HG02981 (cell line): Measurements from ENCODE around the gene SPATA2L.

Source experiments
- ATAC-seq: cut with Tn5 transposase; IDR thresholded peaks from one replicate; pipeline ENCODE4 v1.9.1; 2021; ENCODE audit warnings: mild to moderate bottlenecking, moderate library complexity; ENCODE audit not compliant: unreplicated experiment

SPATA2L gene, protein sequence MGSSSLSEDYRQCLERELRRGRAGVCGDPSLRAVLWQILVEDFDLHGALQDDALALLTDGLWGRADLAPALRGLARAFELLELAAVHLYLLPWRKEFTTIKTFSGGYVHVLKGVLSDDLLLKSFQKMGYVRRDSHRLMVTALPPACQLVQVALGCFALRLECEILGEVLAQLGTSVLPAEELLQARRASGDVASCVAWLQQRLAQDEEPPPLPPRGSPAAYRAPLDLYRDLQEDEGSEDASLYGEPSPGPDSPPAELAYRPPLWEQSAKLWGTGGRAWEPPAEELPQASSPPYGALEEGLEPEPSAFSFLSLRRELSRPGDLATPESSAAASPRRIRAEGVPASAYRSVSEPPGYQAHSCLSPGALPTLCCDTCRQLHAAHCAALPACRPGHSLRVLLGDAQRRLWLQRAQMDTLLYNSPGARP

DNA sequence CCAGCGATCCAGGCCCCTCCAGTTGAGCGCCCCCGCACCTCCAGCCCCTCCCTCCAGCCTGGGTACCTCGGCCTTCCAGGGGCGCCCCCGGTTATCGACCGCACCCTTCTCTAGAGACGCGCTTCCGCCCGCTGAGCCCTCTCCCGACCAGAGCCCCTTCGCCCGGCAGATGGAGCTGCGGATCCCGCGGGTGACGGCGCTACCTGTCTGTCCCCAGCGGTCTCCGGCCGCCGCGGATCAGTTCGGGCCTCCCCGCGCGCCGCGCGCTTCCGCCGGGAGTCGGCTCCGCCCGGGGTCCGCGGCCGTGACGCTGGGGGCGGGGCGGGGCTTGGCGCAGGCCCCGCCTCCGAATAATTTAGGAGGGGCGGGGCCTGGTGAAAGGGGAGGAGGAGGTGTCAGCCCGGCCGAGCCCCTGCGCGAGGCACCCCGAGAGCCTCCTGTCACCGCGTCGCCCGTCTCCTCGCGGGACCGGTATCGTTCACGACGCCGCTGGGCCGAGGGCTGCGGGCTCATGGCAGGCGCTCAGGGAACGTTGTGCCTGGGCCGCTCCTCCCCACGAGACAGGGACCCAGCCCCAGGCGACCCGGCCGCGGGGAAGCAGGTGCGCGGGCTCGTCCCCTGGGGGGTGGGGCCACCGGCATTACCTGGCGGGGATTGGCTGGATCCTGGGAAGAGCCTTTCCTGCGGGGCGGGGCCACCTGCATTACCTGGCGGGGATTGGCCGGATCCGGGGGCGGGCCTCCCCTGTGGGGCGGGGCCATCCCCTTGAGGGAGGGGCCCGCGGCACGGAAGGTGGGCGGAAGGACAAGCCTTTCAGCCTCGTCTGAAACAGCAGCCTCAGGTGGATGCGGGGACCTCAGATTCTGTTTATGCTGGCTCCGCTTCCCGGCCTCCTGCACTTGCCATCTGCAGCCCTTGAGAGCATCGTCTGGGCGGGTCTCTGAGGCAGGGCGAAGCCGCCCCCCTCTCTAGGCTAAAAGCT, at the start of gene SPATA2L:
Gene SPATA2L (minus strand): TSS at position 281 of the 982 bp plus-strand sequence. CDS start 473 bp downstream, outside the sequence.
- peak; percentile 69 for ATAC-seq

DNA sequence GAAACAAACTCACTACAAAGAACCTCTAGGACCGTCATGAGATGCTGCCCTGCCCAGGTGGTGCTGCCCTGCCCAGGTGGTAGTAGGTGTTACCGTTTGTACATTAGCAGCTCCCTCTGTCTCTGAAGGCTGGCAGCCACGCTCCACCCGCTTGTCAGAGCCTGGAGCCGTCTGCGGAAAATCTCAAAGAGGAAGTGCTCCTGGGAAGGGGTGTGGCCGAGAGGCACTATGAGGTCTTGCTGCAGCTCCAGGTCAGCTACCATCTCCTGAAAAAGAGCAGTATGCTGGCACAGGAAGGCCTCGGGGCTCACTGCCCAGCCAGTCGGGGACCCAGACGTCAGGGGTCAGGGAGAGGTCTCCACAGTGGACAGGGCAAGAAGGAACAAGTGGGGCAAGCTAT, 48.1 kb upstream of the SPATA2L start:
- no peak for ATAC-seq

DNA sequence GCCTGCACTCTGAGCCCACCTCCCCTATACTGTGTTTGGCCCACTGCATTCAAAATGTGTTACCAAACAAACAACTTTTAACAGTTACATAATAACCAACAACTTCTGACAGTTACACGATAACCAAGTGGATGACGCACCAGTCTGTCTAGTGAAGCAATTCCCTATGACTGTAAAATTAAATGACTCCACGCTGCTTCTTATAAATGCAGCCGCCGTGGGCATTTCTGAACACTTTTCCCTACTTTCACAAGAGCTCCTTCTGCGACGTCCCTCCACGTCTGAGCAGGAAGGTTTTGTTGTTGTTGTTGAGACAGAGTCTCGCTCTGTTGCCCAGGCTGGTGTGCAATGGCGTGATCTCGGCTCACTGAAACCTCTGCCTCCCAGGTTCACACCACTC, 47.4 kb upstream of the SPATA2L start:
- ATAC-seq, result no peak

DNA sequence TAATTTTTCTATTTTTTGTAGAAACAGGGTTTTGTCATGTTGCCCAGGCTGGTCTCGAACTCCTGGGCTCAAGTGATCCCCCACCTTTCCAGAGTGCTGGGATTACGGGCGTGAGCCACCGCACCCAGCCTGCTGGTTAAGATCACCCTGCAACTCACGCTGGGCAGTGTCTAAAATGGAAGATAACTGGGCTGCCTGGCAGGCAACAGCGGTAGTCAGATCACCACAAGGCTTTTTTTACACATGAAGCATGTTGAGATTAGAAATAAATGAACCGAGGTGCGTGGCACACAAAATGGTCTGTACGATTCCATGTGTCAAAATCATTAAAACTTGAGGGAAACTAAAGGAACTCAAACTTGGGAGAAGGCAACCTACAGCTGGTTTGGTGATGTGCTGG, 46.6 kb upstream of the SPATA2L start:
- ATAC-seq, result no peak

DNA sequence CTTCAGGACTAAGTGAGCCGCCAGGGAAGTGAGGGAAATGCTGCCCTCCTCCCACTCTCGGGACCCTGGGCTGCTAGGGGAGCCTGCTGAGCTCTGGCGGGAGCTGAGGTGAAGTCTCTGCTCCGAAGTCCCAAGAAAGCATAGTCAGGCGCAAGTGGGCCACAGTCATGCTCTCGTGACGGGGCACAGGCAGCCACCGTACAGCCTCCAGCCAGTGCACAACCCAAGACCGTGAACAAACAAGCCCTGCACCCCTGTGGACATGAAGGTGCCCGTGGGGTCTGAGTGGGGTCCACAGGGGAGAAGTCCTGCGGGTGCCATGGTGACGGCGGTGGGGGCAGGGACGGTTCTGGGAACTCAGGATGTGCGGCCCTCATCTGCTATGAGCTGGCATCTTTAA, 44.5 kb upstream of the SPATA2L start:
- no peak for ATAC-seq

DNA sequence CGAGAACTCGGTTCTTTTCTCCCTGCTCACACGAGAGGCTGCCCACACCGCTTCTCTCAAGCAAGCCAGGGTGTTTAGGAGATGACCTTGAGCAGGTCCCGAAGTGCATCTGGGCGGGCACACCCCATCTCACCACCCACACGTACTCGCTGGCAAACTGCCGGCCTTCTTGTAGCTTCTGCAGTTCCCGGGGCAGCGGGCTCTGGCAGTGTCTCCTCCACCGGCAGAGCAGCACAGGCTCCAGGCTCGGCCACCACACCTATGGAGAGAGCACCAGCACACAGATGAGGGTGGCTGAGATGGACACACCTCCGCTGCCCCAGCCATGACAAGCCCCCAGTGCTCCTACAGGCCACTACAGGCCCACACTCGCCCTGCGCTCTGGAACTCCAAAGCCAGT, 43.3 kb upstream of the SPATA2L start:
- ATAC-seq, result no peak

DNA sequence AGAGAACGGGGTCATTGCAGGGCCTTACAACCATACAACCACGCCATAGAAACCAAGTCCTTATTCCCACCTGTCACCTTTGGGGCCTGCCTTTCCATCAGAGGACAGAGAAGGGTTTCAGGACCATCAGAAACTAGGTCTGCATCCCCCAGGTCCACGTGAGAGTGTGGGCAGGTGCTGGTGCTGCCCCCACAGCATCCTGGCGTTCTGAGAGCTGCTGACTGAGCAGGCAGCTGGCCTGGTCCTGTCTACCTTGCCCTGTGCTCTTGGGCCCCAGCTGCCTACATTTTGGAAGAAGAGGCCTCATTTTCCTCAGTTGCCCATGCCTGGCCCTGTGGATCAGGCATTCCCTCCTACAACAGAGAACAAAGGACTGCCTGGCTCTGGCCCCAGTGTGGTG, 41.4 kb upstream of the SPATA2L start:
- ATAC-seq, result no peak

DNA sequence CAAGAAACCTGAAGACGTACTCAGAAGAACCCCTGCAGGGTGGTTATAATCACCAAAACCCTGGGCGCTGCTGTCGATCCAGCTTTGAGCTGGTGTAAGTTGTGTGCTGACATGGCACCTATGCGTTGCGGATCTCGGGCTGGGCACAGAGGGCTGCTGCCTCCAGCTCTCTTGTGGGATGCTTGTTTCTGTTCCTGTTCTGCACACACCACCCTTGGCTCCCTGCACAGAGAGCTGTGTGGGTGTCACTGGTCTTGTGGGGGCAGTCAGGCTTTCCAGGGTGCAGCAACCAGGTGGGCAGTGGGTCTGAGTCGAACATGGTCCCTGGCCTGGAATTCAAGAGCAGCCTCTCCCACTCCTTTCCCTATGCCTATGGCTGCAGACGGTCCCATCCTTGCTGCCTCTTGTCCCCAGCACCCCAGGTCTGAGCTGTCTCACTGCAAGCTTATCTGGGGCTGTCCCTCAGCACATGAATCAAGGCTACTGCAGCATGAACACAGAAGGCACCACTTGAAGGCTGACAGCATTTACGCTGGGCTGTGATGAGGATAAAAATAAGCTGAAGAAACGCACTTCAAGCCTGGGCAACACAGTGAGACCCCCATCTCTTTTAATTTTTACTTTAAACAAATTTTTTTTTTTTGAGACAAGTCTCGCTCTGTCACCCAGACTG, 40.0 kb upstream of the SPATA2L start:
- no peak for ATAC-seq

DNA sequence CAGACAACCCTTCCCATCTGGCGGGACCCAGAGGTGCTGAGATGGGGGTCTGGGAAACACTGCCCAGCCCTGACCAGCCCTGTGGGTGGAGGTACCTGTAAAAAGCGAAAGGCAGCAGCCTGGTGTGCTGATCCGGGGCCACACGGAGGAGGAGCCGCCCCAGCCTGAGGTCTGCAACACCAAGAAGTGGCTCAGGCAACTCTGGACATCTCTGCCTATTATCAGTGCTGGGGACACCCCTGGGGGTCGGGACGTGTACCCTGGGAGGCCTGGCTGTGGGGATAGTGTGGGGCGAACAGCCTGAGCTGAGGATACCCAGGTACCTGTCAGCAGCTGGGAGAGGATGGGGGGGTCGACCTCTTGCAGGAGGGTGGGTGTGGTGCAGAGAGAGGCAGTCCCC, 37.9 kb upstream of the SPATA2L start:
- ATAC-seq, result no peak

DNA sequence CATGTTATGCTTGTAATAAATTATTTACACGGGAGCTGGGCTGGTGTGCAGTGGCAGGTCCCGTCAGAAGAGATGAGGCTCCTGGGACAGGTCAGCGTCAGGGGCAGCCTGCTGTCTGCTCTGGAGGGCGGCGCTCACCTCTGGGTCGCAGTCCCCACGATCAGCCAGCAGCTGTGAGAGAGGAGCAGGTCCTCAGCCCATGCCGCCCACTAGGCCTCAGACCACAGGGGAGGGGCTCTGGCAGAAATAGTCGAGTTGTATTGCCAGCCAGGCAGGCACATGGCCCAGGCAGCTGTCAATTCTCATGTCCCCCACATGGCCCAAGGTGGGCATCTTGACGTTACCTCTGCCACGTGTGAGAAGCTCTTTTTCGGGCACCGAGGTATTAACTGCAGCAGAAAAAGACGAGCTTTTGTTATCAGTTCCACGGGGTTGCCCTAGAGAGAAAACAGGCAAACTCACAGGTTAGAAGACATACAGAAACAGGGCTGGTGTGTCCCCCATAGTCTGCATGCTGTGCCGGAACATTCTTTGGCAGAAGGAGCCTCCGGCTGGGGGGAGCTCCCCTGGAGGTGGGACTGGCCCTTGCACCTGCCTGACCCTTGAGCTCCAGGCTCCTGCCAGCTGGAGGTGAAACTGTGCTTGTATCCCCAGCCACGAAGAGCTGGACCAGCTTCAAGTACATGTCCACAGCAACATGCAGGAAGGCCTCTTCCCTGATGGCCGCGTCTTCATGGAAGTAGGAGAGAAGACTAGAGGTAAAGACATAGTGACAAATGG, 37.2 kb upstream of the SPATA2L start:
- ATAC-seq, result no peak

DNA sequence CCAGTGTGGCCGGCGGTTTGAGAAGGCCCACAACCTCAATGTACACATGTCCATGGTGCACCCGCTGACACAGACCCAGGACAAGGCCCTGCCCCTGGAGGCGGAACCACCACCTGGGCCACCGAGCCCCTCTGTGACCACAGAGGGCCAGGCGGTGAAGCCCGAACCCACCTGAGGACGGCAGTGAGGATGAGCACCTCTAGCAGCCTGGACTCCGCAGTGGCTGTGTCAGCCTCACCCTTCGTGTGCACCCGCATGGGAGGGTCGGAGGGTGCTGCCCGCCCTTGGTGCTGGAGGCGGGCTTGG, 36.5 kb upstream of the SPATA2L start:
- no peak for ATAC-seq

DNA sequence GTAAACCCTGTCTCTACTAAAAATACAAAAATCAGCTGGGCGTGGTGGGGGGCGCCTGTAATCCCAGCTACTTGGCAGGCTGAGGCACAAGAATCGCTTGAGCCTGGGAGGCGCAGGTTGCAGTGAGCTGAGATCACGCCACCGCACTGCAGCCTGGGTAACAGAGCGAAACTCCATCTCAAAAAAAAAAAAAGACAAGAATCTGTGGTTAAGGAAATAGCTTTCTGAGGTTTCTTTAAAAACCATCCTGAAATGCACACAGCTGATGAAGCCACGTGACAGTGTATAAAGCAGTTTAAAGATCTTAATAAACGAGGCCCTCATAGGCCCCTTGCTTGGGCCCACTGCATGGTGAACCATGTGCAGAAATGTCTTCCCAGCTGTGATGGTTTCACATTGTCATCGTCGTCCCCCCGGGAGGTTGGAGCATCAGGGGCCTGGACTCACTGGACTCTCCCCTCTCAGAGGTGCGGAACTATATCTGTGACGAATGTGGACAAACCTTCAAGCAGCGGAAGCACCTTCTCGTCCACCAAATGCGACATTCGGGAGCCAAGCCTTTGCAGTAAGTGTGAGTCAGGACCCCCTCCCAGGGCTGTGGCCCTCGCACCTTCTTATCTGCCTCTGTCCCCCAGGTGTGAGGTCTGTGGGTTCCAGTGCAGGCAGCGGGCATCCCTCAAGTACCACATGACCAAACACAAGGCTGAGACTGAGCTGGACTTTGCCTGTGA, 36.0 kb upstream of the SPATA2L start:
- ATAC-seq, result no peak

DNA sequence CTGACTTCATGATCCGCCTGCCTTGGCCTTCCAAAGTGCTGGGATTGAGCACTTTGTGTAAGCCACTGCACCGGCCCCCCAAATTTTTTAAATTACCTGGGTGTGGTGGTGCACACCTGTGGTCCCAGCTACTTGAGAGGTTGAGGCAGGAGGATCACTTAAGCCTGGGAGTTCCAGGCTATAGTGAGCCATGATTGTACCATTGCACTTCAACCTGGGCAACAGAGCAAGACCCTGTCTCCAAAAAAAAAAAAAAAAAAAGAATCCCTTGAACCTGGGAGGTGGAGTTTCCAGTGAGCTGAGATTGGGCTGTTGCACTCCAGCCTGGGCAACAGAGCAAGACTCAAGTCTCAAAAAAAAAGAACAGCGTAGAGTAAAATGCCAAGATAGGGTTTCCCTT, 35.0 kb upstream of the SPATA2L start:
- ATAC-seq, result no peak

DNA sequence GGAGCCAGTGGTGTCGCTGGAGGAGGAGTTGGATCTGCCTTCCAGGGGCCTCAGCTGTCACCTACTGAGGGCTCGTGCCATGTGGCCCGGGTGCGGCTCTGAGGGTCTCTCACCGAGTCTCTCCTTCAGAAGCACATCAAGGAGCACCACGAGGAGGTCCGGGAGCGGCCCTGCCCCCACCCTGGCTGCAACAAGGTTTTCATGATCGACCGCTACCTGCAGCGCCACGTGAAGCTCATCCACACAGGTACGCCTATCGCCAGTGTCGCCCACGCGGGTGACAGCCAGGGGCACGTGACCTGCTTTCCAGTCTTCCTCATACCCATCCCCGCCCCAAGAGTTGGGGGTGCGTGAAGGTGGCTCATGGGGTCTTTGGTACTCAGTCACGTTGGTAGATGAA, 32.3 kb upstream of the SPATA2L start:
- ATAC-seq, result no peak

DNA sequence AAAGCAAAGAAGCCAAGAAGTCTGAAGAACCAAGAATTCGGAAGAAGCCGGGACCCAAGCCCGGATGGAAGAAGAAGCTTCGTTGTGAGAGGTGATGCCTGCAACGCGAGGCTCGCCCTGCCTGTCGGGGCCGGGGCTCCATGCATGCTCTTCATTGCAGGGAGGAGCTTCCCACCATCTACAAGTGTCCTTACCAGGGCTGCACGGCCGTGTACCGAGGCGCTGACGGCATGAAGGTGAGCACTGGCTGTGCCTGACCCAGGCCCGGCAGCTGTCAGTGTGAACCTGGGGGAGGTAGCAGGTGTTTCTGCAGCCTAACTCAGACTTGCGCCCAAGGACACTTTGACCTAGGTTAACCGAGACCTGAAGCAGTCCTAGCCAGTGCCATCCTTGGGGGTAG, 31.8 kb upstream of the SPATA2L start:
- ATAC-seq, result no peak

DNA sequence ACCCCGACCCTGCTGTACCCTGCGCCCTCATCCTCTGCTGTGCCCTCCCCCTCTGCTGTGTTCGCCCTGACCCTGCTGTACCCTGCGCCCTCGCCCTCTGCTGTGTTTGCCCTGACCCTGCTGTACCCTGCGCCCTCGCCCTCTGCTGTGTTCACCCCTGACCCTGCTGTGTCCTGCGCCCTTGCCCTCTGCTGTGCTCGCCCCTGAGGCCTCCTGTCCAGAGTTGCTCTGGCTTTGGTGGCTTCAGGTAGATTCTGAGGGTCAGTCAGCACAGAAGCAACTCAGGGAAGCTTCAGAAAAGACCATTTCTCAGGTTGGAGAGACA, 31.4 kb upstream of the SPATA2L start:
- no peak for ATAC-seq

DNA sequence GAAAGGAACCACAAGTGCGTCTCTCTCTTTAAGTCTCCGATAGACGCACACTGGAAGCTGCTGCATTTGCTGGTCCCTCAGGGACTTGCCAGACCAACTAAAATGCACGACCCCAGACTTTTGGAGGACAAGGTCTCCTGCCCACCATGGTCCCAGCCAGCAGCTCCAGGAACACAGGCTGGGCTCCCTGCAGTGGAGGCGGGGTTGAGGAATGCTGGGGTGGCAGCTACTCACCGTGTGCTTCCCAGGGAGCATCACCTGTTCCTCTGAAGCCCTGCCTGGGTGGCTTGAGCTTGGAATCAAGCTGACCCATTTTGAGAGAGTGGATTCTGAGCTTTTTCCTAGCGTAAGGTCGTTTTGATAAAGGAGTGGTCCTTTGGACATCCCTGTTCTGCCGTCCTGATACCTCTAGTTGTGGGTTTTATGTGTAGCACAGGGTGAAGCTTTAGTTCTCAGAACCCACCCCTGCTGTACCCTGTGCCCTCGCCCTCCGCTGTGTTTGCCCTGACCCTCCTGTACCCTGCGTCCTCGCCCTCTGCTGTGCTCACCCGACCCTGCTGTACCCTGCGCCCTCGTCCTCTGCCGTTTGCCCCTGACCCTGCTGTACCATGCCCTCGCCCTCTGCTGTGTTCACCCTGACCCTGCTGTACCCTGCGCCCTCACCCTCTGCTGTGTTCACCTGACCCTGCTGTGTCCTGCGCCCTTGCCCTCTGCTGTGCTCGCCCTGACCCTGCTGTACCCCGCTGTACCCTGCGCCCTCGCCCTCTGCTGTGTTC, 30.8 kb upstream of the SPATA2L start:
- ATAC-seq, result no peak

DNA sequence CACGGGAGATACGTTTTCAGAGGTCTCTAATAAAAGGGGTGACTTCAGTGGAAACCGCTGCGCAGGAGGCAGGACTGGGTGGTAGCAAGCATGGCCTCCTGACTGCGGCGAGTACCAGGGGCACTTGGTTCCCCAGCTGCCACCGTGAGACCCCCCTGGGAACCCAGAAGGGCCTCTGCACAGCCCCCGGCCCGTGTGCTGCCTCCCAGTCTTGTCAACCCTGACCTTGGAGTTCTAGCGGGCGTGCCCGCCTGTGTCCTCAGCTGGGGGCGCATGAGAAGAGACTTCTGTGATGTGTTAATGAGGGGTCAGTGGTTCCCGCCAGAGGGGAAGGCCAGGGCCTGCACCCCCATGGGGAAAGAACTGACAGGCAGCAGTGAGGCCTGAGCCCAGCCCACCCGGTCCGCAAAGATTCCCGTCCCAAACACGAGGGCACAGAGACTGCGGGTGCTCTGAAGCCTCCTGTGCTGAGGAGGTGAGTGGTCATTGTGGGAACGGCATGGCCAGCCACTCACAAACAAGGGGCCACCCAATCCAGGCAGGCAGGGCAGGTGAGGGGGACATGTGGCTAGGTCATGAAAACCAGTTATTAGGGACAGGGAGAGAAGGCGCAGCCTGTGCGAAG, 29.2 kb upstream of the SPATA2L start:
- no peak for ATAC-seq
